Motor neuron (in vitro differentiated cells): ENCODE results near the gene ENAH. TPM values are rescaled to one million over a fixed set of nuclear protein-coding genes. Genes with fewer than 3 reads are reported as not detected.
A peak's percentile ranks its signal among the peaks of the same experiment; 100 is the strongest.

Experiments
- ATAC-seq, 8 experiments: fragments of 200-7000 bp; cut with Tn5 transposase; replicated peaks in 6 of 8; 2 replicates each; pipeline ENCODE4 v1.8.0; 2021; ENCODE audit warnings: mild to moderate bottlenecking in 8 of 8, moderate library complexity in 8 of 8
- H3K27ac ChIP-seq, 2 donors: fragments of 250-450 bp; sonication (Bioruptor Pico); 2 replicates each; pipeline ENCODE4 v1.9.0; 2021; ENCODE audit warnings: antibody characterized with exemption in 2 of 2, mild to moderate bottlenecking in 2 of 2, moderate library complexity in 1 of 2
- H3K4me1 ChIP-seq, 2 donors: fragments of 250-450 bp; sonication (Bioruptor Pico); replicated peaks in 1 of 2; 2 replicates each; pipeline ENCODE4 v1.6.1; 2021; ENCODE audit warnings: antibody characterized with exemption in 2 of 2, mild to moderate bottlenecking in 2 of 2, moderate library complexity in 1 of 2
- H3K4me3 ChIP-seq, 5 donors: fragments of 250-450 bp; sonication (Bioruptor Pico); 2 replicates each; pipeline ENCODE4 v1.9.0; 2021; ENCODE audit warnings: antibody characterized with exemption in 5 of 5, mild to moderate bottlenecking in 5 of 5, moderate library complexity in 4 of 5
- WGBS, 10 experiments: fragments of 450-650 bp; shearing (Covaris generic); methylation state at CpG; one replicate each; pipeline ENCODE4 v1.0.0; 2022; 5-methylcytosine and 5-hydroxymethylcytosine counted together
- in situ Hi-C, 9 experiments: fragments of 400-800 bp; cut with MboI; loops; one replicate each; pipeline ENCODE4 v1.15.0; 2021; ENCODE audit warnings: low sequenced_read_pairs in 9 of 9, low pct_unique_long_range_greater_than_20kb in 2 of 9; ENCODE audit not compliant: unreplicated experiment in 9 of 9
- total RNA-seq, 8 experiments: library from RNA; unstranded; fragments of 300-600 nt; gene quantifications; 2 replicates each; pipeline versions ENCODE4 v1.2.3 to v1.2.4, GENCODE V29; 2022

Gene ENAH
- total RNA-seq, 8 experiments from 2014 or later: 11.1 to 172 (median 64.9) TPM

GRCh38 chr1:225471453-225472301, 181.2 kb downstream of the ENAH start:
- 25 to 87% (median 75%) methylated on average over 1 to 15 of the region's 29 CpGs; no CpG with 5 or more reads in 3 of the 10 experiments for WGBS, 10 experiments
- Histone ChIP-seq H3K4me1 (peaks cover 7 to 8% of the 10 kb centered on the region in 2 donors), H3K27ac (no peak overlapping the region), H3K4me3 (no peak overlapping the region)
- in situ Hi-C loops: loop anchor here in 8 of 9 experiments (10.0 kb wide), 4 partner anchors 293 to 513 kb away; partner anchors contain the start of gene SRP9 (in 3 of the 8)
- no peak for ATAC-seq

- no peak overlapping the region for H3K4me3 ChIP-seq
- peaks cover 7 to 8% of the 10 kb centered on the region in 2 donors for H3K4me1 ChIP-seq
- in situ Hi-C loops: loop anchor here in 8 of 9 experiments (10.0 kb wide), 4 partner anchors 294 to 514 kb away; partner anchors contain the start of gene SRP9 (in 3 of the 8)
- H3K27ac ChIP-seq: no peak overlapping the region
- 20 to 94% (median 80%) methylated on average over 1 to 7 of the region's 8 CpGs; no CpG with 5 or more reads in 5 of the 10 experiments for WGBS, 10 experiments
- ATAC-seq: no peak
Measured at GRCh38 chr1:225471109-225471452, 181.8 kb downstream of the ENAH start.

GRCh38 chr1:225470211-225471108, 182.5 kb downstream of the ENAH start:
- in situ Hi-C loops: loop anchor here in 8 of 9 experiments (10.0 kb wide), 4 partner anchors 294 to 514 kb away; partner anchors contain the start of gene SRP9 (in 3 of the 8)
- Histone ChIP-seq H3K4me3 (no peak overlapping the region), H3K27ac (no peak overlapping the region), H3K4me1 (peaks cover 8 to 9% of the 10 kb centered on the region in 2 donors)
- ATAC-seq: no peak
- 20 to 100% (median 89%) methylated on average over 1 to 19 of the region's 25 CpGs; no CpG with 5 or more reads in 4 of the 10 experiments for WGBS, 10 experiments

GRCh38 chr1:225469051-225469450, 183.9 kb downstream of the ENAH start:
- 46 to 100% (median 69%) methylated on average over 1 to 5 of the region's 5 CpGs; no CpG with 5 or more reads in 2 of the 10 experiments for WGBS, 10 experiments
- in situ Hi-C loops: no loop called here
- ATAC-seq: peak in 3 of 8 experiments; percentile 20 to 75 (median 55)
- H3K4me1 ChIP-seq: peaks cover 21% of the 10 kb centered on the region in 2 donors
- no peak overlapping the region for H3K27ac ChIP-seq
- no peak overlapping the region for H3K4me3 ChIP-seq

- WGBS, 10 experiments: 72 to 100% (median 81%) methylated on average over 1 to 8 of the region's 10 CpGs
- no peak for ATAC-seq
- Histone ChIP-seq H3K27ac (no peak overlapping the region), H3K4me3 (no peak overlapping the region), H3K4me1 (peaks cover 20% of the 10 kb centered on the region in 2 donors)
- in situ Hi-C loops: no loop called here
Measured at GRCh38 chr1:225468270-225469020, 184.5 kb downstream of the ENAH start.

GRCh38 chr1:225467193-225468020, 185.5 kb downstream of the ENAH start:
- no peak overlapping the region for H3K27ac ChIP-seq
- H3K4me3 ChIP-seq: no peak overlapping the region
- WGBS, 10 experiments: 48 to 89% (median 86%) methylated on average over 4 to 14 of the region's 26 CpGs; no CpG with 5 or more reads in 4 of the 10 experiments
- in situ Hi-C loops: no loop called here
- peaks cover 23 to 26% of the 10 kb centered on the region in 2 donors for H3K4me1 ChIP-seq
- peak in 2 of 8 experiments; percentile 26 to 29 for ATAC-seq

GRCh38 chr1:225466848-225467192, 186.1 kb downstream of the ENAH start:
- 70 to 100% (median 96%) methylated on average over 1 to 4 of the region's 4 CpGs; no CpG with 5 or more reads in 5 of the 10 experiments for WGBS, 10 experiments
- H3K27ac ChIP-seq: no peak overlapping the region

GRCh38 chr1:225465793-225466517, 187.0 kb downstream of the ENAH start:
- in situ Hi-C loops: no loop called here
- 85 to 100% (median 93%) methylated on average over 1 to 19 of the region's 26 CpGs; no CpG with 5 or more reads in 2 of the 10 experiments for WGBS, 10 experiments
- no peak overlapping the region for H3K4me3 ChIP-seq
- ATAC-seq: no peak
- peaks cover 29 to 35% of the 10 kb centered on the region in 2 donors for H3K4me1 ChIP-seq
- no peak overlapping the region for H3K27ac ChIP-seq

More at GRCh38 chr1:225466848-225467192, 186.1 kb downstream of the ENAH start:
- H3K4me1 ChIP-seq: peaks cover 23 to 30% of the 10 kb centered on the region in 2 donors
- in situ Hi-C loops: no loop called here
- H3K4me3 ChIP-seq: no peak overlapping the region
- ATAC-seq: no peak

GRCh38 chr1:225464851-225465792, 187.8 kb downstream of the ENAH start:
- Histone ChIP-seq H3K4me3 (no peak overlapping the region), H3K4me1 (peaks cover 31 to 41% of the 10 kb centered on the region in 2 donors), H3K27ac (peak overlapping the region in 1 of 2 donors; percentile 5)
- 40 to 90% (median 60%) methylated on average over 2 to 10 of the region's 15 CpGs; no CpG with 5 or more reads in 3 of the 10 experiments for WGBS, 10 experiments
- in situ Hi-C loops: no loop called here
- ATAC-seq: peak in 5 of 8 experiments; percentile 37 to 62 (median 52)
